Natural killer cell (primary cell): ENCODE results near the gene PRICKLE2. TPM values are rescaled to one million over a fixed set of nuclear protein-coding genes. Genes with fewer than 3 reads are reported as not detected.

Experiments
- ATAC-seq, 3 donors: fragments of 150-1000 bp in 2 of 3; fragments of 200-7000 bp in 1 of 3; cut with Tn5 transposase; 1 replicate in 1 of 3; 2 replicates in 2 of 3; pipeline ENCODE4 v1.10.0; 2021; ENCODE audit warnings: mild to moderate bottlenecking in 2 of 3, moderate library complexity in 2 of 3
- DNase-seq, 2 donors: peaks; one replicate each; pipeline versions ENCODE4 v3.0.0 to v3.0.0-alpha.2; 2013 to 2021; ENCODE audit warnings: mixed read lengths in 1 of 2
- H3K27ac ChIP-seq: one replicate; pipeline ENCODE4 v1.5.1; 2013; ENCODE audit warnings: mild to moderate bottlenecking, low read length
- H3K27me3 ChIP-seq: one replicate; pipeline ENCODE4 v1.6.1; 2013; ENCODE audit warnings: low read length; ENCODE audit not compliant: control insufficient read depth, insufficient read depth
- H3K36me3 ChIP-seq: one replicate; pipeline ENCODE4 v1.6.1; 2013; ENCODE audit warnings: low read length; ENCODE audit not compliant: control insufficient read depth, insufficient read depth
- H3K4me1 ChIP-seq: one replicate; pipeline ENCODE4 v1.6.1; 2013; ENCODE audit warnings: low read length; ENCODE audit not compliant: control insufficient read depth, insufficient read depth
- H3K4me3 ChIP-seq: one replicate; pipeline ENCODE4 v1.5.1; 2013; ENCODE audit warnings: low read length
- H3K9me3 ChIP-seq: one replicate; pipeline ENCODE4 v1.6.1; 2013; ENCODE audit warnings: low read length; ENCODE audit not compliant: control insufficient read depth, insufficient read depth
- H3K27ac Mint-ChIP-seq, 2 donors: one replicate each; pipeline ENCODE4 v1.8.0; 2022; ENCODE audit warnings: mild to moderate bottlenecking in 2 of 2, mixed read lengths in 2 of 2, moderate library complexity in 1 of 2
- H3K27me3 Mint-ChIP-seq, 2 donors: one replicate each; pipeline ENCODE4 v1.8.0; 2022; ENCODE audit warnings: low read depth in 2 of 2, mixed read lengths in 2 of 2
- H3K36me3 Mint-ChIP-seq: one replicate; pipeline ENCODE4 v1.8.0; 2022; ENCODE audit warnings: mixed read lengths
- H3K4me1 Mint-ChIP-seq, 2 donors: one replicate each; pipeline ENCODE4 v1.8.0; 2022; ENCODE audit warnings: mixed read lengths in 2 of 2
- H3K4me3 Mint-ChIP-seq: one replicate; pipeline ENCODE4 v1.8.0; 2022; ENCODE audit warnings: mild to moderate bottlenecking, moderate library complexity, mixed read lengths
- H3K9me3 Mint-ChIP-seq, 2 donors: one replicate each; pipeline ENCODE4 v1.8.0; 2022; ENCODE audit warnings: mixed read lengths in 2 of 2
- WGBS: methylation state at CpG from one replicate; pipeline ENCODE4 v1.1.7; 2013; ENCODE audit warnings: missing lambda C conversion rate; ENCODE audit not compliant: insufficient coverage; 5-methylcytosine and 5-hydroxymethylcytosine counted together
- intact Hi-C: fragments of 100-400 bp; cut with micrococcal nuclease; formaldehyde crosslinking; loops from one replicate; pipeline ENCODE4 v1.14.2; 2022
- total RNA-seq, 4 donors: library from RNA; stranded (reverse); fragments of 120-200 nt in 1 of 4; gene quantifications; one replicate each; pipeline versions ENCODE4 v1.2.3 to v1.2.4, GENCODE V29; 2013 to 2022
- TF ChIP-seq, protein P1 (sequence below): fragments of 200-600 bp; IDR thresholded peaks from one replicate; pipeline ENCODE4 v1.8.0; 2022; ENCODE audit warnings: antibody characterized with exemption

Gene PRICKLE2
- total RNA-seq, 3 donors from 2014 or later (not counting 1 experiment from before 2014, with no cell fraction given), result 0.07 to 3.3 (median 1.8) TPM

DNA sequence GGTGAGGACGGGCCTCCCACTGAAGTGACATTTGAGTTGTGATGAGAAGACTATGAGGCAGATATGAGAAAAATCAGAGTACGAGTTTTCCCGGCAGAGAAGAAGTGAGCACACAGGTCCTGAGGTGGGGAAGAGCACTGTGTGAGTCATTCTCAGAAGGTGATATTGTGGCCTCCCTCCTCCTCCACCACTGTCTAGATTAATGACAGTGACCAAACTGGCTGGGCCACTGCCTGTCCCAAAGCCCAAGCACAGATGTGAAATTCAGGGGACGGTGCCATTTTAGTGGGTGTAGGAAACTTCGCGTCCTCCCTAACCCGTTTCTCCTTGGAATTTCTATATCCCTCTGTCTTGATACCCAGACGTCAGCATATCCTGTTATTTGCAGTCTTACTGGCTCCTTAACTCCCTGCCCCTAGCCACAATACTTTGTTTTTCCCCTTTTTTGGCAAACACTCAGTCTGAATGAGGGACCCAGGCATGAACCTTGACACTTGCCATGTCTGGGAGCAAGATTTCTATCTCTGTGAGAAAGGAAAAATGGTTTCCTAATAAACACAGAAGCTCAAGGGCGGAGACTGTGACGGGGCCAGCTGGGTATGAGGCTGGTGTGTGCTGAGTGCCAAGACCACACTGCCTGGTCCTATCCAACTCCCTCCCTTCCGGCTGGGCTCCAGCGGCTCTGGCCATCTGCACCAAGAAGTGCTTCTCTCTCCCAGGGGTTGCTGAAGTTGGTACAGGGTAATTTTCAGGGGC, 15.2 kb downstream of the PRICKLE2 start:
- DNase-seq, result no peak
- H3K9me3 ChIP-seq, result no peaks in the 10 kb centered on the region
- no peaks in the 10 kb centered on the region for H3K4me1 Mint-ChIP-seq
- no peaks in the 10 kb centered on the region for H3K27me3 ChIP-seq
- no peaks in the 10 kb centered on the region for H3K27me3 Mint-ChIP-seq
- H3K27ac ChIP-seq, result no peak overlapping the region
- H3K4me3 ChIP-seq, result no peak overlapping the region
- no peaks in the 10 kb centered on the region for H3K36me3 Mint-ChIP-seq
- no peaks in the 10 kb centered on the region for H3K4me1 ChIP-seq
- intact Hi-C loops, result no loop called here
- 65% methylated on average over 9 of the region's 12 CpGs for WGBS
- H3K36me3 ChIP-seq, result no peaks in the 10 kb centered on the region
- H3K9me3 Mint-ChIP-seq, result peaks cover 0 to 2% of the 10 kb centered on the region in 2 donors
- H3K4me3 Mint-ChIP-seq, result no peak overlapping the region
- TF ChIP-seq, protein P1, sequence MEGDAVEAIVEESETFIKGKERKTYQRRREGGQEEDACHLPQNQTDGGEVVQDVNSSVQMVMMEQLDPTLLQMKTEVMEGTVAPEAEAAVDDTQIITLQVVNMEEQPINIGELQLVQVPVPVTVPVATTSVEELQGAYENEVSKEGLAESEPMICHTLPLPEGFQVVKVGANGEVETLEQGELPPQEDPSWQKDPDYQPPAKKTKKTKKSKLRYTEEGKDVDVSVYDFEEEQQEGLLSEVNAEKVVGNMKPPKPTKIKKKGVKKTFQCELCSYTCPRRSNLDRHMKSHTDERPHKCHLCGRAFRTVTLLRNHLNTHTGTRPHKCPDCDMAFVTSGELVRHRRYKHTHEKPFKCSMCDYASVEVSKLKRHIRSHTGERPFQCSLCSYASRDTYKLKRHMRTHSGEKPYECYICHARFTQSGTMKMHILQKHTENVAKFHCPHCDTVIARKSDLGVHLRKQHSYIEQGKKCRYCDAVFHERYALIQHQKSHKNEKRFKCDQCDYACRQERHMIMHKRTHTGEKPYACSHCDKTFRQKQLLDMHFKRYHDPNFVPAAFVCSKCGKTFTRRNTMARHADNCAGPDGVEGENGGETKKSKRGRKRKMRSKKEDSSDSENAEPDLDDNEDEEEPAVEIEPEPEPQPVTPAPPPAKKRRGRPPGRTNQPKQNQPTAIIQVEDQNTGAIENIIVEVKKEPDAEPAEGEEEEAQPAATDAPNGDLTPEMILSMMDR, result no peak
- no peak overlapping the region for H3K27ac Mint-ChIP-seq
- no peak for ATAC-seq

DNA sequence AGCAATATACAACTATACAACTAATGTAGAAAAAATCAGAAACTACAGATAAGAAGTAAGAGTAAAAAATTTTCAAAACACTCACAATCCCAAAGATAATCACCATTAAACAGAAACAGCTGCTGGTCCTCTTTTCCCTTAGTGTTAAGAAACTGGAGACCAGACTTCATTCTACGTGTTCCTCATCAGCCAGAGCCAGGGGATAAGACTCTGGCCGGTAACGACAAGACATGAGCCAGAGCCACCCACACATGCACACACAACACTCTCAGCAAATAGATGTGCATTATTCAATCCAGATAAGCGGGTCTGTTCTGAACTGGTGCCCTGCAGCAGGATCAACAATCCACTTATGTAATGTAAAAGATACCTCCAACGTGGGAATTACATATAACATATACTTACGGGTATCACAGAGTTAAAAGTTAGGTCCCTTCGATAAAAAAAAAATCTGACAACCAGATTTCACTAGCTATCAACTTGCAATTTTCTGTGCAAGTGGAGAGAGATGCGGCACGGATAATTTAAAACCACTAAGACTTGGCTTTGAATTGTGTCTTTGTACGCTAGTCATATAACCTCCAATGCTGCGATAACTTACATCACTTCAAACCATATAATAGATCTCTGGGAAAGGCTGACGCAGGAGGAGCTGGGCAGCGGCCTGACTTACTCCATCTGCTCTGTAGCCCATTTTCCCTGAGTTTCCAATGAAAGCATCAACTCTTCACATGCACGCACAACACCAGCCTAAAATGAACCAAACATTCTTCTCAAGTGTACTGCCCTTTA, 17.8 kb downstream of the PRICKLE2 start:
- Histone ChIP-seq H3K4me1 (no peaks in the 10 kb centered on the region), H3K36me3 (no peaks in the 10 kb centered on the region), H3K27ac (no peak overlapping the region), H3K27me3 (no peaks in the 10 kb centered on the region), H3K4me3 (no peak overlapping the region), H3K9me3 (no peaks in the 10 kb centered on the region)
- no peaks in the 10 kb centered on the region for H3K4me1 Mint-ChIP-seq
- DNase-seq (no peak), ATAC-seq (no peak)
- peaks cover 5 to 8% of the 10 kb centered on the region in 2 donors for H3K9me3 Mint-ChIP-seq
- no peaks in the 10 kb centered on the region for H3K36me3 Mint-ChIP-seq
- no peak overlapping the region for H3K27ac Mint-ChIP-seq
- WGBS, result 92% methylated on average over 14 of the region's 14 CpGs
- no peaks in the 10 kb centered on the region for H3K27me3 Mint-ChIP-seq
- TF ChIP-seq, protein P1, result no peak
- H3K4me3 Mint-ChIP-seq, result no peak overlapping the region
- intact Hi-C loops, result no loop called here

DNA sequence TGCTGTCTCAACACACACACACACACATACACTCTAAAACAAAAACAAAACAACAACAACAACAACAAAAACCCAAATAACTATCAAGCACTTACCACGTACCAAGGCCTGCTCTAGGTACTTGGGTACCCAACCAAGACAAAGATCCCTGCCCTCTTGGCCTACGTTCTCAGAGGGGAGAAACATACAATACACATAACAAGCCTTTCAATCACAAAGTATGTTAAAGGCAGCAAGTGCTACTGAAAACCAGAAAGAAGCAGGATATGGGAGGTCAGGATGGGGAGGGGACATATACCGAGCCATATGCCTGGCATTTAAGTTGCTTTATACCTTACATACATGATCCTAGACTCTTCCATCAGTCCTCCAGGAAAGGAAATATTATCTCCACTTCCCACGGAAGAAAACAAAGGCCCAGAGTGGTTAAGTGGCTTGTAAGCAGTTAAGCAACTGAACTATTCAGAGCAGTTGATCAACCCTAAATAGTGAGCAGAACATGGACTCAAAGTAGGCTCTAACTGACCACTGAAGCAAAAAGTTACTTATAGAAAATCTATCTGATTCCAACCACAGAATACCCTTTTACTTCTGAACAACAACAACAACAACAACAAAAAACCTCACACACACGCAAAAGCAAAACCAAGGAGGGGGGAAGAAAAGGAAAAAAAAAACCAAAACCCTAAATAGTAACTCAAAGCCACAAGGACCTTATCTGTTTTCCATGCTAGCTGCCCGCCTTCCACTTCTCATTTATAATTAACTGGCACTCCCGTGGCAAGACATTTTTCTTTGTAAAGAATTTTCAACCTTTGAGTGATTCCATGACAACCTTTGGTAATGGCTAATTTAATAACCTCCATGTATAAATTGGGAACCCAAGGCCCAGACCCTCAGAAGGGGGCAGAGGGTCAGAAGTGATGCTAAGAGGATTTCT, 21.0 kb downstream of the PRICKLE2 start:
- intact Hi-C loops, result no loop called here
- no peaks in the 10 kb centered on the region for H3K4me1 Mint-ChIP-seq
- Histone ChIP-seq H3K27ac (no peak overlapping the region), H3K27me3 (no peaks in the 10 kb centered on the region), H3K4me3 (no peak overlapping the region), H3K9me3 (no peaks in the 10 kb centered on the region), H3K36me3 (no peaks in the 10 kb centered on the region), H3K4me1 (no peaks in the 10 kb centered on the region)
- TF ChIP-seq, protein P1, result no peak
- peaks cover 5 to 6% of the 10 kb centered on the region in 2 donors for H3K9me3 Mint-ChIP-seq
- H3K4me3 Mint-ChIP-seq, result no peak overlapping the region
- no peaks in the 10 kb centered on the region for H3K27me3 Mint-ChIP-seq
- no peak overlapping the region for H3K27ac Mint-ChIP-seq
- no peaks in the 10 kb centered on the region for H3K36me3 Mint-ChIP-seq
- no peak for ATAC-seq
- WGBS, result 39% methylated on average over 5 of the region's 7 CpGs
- no peak for DNase-seq
